HFF-Myc (cell line): ENCODE data around the gene CDK11A.
A peak's percentile ranks its signal among the peaks of the same experiment; 100 is the strongest.
"Not testable (repeated sequence)": the region's sequence is repeated elsewhere in the genome, so short reads cannot be mapped to it uniquely, and the experiment has no call there.

Experiments used
- DNase-seq: peaks from one replicate; pipeline ENCODE4 v3.0.0-alpha.2; 2011; ENCODE audit warnings: low read depth; ENCODE audit errors: extremely low read depth
- H3K4me3 ChIP-seq: replicated peaks from 2 replicates; pipeline ENCODE4 v1.5.1; 2011; ENCODE audit warnings: low read depth, mild to moderate bottlenecking, control low read depth, low read length
- TF ChIP-seq, protein P1 (sequence below): IDR thresholded peaks from 2 replicates; pipeline ENCODE4 v1.5.1; 2012; ENCODE audit warnings: mild to moderate bottlenecking, low read depth, low read length, control low read depth; ENCODE audit errors: missing control alignments

Gene CDK11A

DNA sequence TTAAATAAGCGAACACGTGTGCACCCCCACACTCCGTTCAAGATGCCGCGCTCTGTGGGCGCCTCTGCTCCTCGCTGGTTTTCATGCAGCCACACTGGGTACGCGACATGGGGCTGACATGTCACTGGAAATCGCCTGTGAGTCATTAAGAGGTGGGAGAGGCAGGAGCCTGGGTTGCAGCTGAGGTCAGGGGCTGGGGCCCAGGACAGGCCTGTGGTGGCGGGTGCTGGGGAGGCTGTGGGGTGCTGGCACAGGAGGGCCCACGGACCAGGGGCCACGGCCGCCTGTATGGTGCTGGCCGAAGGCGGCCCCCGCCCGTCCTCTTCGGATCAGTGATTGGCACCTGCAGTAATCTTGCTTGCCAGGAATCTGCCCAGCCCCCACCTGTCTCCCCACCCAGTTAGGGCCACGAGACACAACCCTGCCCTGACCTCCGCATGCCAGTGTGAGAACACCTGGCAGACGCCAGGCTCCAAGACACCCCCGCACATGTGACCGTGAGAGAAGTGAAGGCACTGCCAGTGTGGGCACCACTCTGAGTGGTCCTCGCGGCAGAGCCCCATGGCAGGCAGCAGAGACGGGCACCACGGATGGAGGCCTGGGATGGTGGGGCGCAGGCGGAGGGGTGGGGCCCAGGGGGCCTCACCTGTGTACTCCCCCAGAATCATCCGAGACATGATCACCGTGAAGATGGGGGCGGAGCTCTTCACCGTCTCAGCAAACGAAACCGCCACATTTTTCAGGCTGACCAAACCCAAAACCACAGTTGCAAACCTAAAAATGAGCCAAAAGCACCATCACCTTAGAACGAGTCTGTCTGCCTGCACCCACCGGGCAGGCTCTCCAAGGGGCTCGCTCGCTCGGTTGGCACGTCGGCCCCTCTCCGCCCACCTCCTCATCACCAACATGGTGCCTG is 13.8 kb upstream of the CDK11A start:
- not testable (repeated sequence) for H3K4me3 ChIP-seq

GRCh38 chr1:1732381-1732780 is 8.2 kb upstream of the CDK11A start:
- TF ChIP-seq, protein P1, sequence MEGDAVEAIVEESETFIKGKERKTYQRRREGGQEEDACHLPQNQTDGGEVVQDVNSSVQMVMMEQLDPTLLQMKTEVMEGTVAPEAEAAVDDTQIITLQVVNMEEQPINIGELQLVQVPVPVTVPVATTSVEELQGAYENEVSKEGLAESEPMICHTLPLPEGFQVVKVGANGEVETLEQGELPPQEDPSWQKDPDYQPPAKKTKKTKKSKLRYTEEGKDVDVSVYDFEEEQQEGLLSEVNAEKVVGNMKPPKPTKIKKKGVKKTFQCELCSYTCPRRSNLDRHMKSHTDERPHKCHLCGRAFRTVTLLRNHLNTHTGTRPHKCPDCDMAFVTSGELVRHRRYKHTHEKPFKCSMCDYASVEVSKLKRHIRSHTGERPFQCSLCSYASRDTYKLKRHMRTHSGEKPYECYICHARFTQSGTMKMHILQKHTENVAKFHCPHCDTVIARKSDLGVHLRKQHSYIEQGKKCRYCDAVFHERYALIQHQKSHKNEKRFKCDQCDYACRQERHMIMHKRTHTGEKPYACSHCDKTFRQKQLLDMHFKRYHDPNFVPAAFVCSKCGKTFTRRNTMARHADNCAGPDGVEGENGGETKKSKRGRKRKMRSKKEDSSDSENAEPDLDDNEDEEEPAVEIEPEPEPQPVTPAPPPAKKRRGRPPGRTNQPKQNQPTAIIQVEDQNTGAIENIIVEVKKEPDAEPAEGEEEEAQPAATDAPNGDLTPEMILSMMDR: no peak
- H3K4me3 ChIP-seq: no peak overlapping the region
- DNase-seq: no peak

More for the DNA sequence above, 13.8 kb upstream of the CDK11A start:
- not testable (repeated sequence) for DNase-seq

DNA sequence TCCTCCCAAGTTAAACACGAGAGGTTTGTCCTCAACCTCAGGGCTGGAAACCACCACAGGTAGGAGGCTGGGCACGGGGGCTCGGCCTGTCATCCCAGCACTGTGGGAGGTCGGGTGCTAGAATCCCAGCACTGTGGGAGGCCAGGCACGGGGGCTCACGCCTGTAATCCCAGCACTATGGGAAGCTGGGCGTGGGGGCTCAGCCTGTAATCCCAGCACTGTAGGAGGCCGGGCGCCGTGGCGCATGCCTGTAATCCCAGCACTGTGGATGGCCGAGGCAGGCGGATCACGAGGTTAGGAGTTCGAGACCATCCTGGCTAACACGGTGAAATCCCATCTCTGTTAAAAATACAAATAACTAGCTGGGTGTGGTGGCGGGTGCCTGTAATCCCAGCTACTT is 6.7 kb upstream of the CDK11A start:
- no peak for DNase-seq
- TF ChIP-seq, protein P1: no peak

GRCh38 chr1:1730230-1730629 is 6.1 kb upstream of the CDK11A start:
- H3K4me3 ChIP-seq, DNase-seq: not testable (repeated sequence)

More for the DNA sequence above, 6.7 kb upstream of the CDK11A start:
- H3K4me3 ChIP-seq: no peak overlapping the region

DNA sequence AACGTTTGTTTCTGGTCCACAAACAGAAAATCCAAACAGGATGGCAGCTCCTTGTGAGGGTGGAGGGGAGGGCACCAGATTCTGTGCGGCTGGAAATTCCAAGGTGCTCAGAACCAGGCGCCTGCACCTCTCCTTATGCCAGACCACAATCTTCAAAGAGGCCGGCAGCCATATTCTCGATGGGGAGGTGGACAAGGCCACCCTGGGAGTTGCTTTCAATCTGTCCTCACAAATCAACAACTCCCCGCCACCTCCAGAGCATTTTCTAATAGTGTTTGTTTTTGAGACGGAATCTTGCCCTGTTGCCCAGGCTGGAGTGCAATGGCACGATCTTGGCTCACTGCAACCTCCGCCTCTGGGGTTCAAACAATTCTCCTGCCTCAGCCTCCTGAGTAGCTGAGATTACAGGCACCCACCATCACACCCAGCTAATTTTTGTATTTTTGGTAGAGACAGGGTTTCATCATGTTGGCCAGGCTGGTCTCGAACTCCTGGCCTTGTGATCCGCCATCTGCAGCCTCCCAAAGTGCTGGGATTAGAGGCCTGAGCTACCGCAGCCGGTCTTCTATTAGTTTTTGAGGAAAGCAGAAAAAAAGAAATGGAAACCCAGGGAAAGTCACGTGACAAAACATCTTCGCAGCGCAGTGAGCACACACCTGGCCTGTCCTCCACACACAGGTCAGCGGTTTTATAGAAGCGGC is 5.1 kb upstream of the CDK11A start:
- not testable (repeated sequence) for DNase-seq
- H3K4me3 ChIP-seq: 0 out of 2 replicates have a peak overlapping the region, but pooled peaks have one; percentile 0

DNA sequence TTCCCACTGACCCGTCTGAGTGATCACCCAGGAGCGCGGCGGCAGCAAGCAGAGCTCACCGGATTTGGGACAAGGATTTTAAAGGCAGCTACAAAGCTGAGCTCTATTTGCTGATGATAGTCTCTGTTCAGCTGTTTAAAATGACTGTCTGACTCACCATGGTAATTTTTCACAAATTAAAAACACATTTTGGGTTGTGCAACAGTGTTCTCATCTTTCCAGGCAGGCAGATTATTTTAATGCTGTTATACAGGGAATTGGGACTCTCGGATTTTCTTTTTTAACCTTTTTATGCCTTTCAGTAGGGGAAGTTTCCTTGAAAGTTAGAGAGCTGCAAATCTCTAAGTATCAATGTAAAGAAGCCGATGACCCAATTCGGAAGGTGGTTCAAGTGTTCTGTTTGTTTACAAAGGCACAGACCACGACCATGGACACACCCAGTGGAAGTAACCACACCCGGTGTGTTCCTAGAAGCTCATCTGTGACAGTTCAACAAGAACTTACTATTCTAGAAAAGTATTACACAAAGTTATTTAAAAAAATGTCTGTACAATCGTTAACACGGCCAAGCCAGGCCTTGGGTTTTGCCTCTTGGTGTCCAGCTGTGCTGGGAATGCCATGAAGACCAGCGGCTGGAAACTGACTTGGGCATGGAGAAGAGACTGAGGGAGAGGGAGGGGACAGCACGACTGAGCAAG is 4.3 kb upstream of the CDK11A start:
- peak; percentile 60 for DNase-seq
- H3K4me3 ChIP-seq: 0 out of 2 replicates have a peak overlapping the region, but pooled peaks have one; percentile 0

- not testable (repeated sequence) for H3K4me3 ChIP-seq, DNase-seq
Observed at GRCh38 chr1:1727131-1727651, 3.0 kb upstream of the CDK11A start.

GRCh38 chr1:1726088-1726487 is 1.9 kb upstream of the CDK11A start:
- not testable (repeated sequence) for DNase-seq, H3K4me3 ChIP-seq

DNA sequence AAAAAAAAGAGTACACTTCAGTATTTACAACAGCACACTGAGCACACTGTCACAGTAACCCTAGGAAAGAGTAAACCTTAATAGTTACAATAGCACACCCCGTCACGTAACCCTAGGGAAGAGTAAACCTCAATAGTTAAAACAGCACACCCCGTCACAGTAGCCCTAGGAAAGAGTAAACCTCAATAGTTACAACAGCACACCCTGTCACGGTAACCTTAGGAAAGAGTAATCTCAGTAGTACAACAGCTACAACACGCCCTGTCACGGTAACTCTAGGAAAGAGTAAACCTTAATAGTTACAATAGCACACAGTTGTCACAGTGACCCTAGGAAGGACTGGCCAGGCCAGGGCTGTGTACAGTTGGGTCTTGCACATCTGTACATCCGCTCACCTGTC is 3.0 kb downstream of the CDK11A start:
- H3K4me3 ChIP-seq: no peak overlapping the region
- TF ChIP-seq, protein P1: no peak

GRCh38 chr1:1715109-1715883 is 8.9 kb downstream of the CDK11A start:
- not testable (repeated sequence) for H3K4me3 ChIP-seq, DNase-seq

More for the DNA sequence above, 3.0 kb downstream of the CDK11A start:
- DNase-seq: no peak

GRCh38 chr1:1707897-1708296 is 16.3 kb downstream of the CDK11A start:
- H3K4me3 ChIP-seq, DNase-seq: not testable (repeated sequence)

- H3K4me3 ChIP-seq, DNase-seq: not testable (repeated sequence)
Observed at GRCh38 chr1:1707241-1707640, 16.9 kb downstream of the CDK11A start.

DNA sequence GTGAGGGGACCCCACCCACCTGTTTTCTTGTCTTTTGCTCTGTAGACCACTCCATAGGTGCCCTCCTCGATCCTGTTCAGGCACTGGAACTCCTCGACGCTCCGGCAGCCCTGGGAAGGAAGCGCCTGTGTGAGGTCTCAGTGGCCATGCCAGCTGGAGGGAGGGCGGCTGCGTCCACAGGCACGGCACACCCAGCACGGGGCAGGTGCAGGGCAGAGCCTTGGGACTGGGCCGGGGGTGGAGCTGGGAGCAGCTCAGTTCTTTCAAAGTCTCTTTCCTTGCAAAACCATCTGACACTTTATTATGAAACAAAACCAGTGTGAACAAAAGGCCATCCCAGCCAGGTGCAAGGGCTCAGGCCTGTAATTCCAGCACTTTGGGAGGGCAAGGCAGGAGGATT is 18.5 kb downstream of the CDK11A start:
- DNase-seq: not testable (repeated sequence)

More for the DNA sequence above, 18.5 kb downstream of the CDK11A start:
- H3K4me3 ChIP-seq: not testable (repeated sequence)
